NCI-H187 treated with DMSO at 0.1 percent for 48 hours (cell line): ENCODE data around the gene ADAMTSL3.

Experiments used
- DNase-seq: peaks from one replicate; lab custom pipeline; 2025; lab: John Stamatoyannopoulos, UW

ADAMTSL3 gene

DNA sequence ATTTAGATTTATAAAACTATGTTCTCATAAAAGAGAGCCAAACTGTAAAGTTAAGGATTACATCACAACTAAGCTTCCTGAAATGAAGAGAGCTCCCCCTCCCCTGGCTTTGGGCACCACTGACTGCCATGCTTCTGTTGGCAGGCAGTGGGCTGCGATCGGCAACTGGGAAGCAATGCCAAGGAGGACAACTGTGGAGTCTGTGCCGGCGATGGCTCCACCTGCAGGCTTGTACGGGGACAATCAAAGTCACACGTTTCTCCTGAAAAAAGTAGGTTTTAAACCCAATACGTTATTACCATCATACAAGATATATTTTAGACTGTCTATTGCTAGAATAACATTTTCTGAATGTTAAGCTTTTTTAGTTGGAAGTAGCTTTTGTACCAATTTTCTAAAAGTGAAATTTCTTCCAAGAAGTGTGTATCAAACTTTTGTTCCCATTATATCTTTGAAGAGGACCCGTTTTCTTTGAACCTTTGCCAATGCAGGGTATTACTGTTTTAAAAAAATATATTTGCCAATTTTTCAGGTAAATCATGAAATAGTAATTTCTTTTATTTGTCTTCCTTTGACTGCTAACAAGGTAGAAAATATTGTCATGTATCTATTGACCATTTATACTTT is 184.1 kb downstream of the ADAMTSL3 start:
- no peak for DNase-seq

DNA sequence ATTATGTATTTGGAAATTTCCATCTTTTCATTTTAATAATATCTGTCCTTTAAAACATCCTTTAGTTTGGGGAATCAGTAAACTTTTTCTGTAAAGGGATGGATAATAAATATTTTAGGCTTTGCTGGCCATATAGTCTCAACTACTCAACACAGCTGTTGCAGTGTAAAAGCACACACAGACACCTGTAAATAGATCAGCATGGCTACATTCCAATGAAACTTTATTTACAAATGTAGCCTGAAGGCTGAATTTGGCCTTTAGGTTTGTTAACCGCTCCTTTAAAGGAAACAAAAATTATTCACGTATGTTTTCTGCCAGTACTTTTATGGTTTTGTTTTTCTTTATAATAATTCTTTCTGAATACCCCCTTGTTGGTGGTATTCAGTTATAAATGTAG is 184.8 kb downstream of the ADAMTSL3 start:
- DNase-seq: no peak

DNA sequence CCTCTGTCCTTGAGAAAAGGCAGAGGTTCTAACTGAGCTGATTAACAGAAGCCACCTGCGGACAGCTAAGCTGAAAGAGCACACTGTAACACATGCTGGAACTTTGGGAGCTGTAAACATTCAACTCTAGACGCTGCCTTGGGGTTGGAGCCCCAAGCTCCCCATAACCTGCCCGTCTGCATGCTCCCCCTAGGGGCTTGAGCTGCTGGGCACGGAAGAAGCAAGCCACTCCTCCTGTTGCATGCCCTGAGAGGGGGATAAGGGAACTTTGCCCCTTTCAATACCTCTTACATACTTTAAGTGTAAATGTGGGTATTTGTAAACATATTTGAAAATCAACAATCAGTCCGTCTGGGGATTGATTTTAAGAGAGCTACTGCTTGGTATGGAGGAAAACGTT is 188.4 kb downstream of the ADAMTSL3 start:
- no peak for DNase-seq

DNA sequence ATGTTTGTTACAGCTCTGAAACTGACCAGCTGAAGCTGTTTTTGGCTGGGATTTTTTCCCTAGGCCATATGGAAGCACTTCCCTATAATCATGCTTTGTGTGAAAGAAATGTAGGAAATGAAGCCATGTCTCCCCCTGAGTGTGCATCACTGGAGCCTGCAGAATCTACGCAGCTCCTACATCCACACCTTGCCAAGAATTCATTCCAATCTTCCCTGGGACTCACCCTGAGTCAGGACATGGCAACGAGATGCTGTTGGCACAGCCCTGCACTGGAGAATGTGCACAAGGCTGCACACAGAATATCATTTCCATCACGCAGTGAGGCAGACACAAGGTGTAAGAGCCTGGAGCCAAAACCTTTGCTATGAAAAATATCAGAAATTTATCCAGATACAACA is 189.5 kb downstream of the ADAMTSL3 start:
- DNase-seq: no peak

DNA sequence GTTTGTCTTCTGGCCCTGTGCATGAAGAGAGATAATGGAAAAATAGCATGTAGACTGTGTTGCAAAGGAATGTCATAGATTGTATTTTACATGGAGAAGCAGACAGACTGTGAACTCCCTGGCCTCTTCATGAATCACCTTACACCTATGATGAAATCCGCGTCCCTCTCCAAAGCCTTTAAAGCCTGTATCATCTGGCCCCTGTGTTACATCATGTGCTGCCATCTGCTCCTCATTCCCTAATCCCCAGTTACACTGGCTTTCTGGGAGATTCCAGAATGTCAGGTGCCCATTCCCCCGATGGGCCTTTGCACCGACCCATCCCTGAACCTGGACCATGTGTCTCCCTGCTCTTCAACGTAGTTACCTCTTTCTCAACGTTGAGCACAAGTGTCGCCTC is 190.8 kb downstream of the ADAMTSL3 start:
- DNase-seq: no peak

DNA sequence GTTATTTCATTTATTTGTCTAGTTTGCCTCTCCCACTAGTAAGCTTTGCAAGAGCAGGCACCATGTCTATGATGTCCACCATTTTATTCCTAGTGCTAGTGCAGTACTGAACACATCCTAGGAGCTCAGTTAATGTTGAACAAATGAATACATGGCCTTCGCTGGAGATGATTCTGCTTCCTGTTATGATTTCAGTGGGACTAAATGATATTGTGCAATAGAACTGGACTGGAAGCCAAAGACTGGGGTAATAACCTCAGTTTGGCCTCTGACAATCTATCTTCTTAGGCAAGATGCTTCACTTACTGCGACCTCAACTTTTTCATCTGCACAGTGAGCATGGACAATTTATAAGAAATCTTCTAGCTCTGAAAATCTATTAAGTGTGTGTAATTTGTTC is 191.3 kb downstream of the ADAMTSL3 start:
- DNase-seq: no peak

DNA sequence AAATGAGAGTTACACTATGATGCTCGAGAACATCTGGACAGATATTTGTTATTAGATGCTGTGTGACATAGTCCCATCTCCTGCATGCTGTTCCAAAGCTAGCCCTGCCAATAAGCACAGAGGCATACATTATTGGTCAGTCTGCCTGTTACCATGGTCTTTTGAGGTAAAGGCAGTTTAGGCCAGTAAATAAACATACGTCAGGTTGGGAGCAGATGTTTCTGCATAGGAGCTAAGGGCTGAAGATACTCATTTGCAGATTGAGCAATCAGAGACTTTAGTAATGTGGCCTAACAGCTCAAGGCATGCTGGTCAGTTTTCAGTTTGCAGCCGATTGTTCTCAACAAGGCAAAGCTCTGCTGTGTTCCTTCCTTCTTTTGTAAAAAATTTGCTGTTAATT is 192.9 kb downstream of the ADAMTSL3 start:
- no peak for DNase-seq

DNA sequence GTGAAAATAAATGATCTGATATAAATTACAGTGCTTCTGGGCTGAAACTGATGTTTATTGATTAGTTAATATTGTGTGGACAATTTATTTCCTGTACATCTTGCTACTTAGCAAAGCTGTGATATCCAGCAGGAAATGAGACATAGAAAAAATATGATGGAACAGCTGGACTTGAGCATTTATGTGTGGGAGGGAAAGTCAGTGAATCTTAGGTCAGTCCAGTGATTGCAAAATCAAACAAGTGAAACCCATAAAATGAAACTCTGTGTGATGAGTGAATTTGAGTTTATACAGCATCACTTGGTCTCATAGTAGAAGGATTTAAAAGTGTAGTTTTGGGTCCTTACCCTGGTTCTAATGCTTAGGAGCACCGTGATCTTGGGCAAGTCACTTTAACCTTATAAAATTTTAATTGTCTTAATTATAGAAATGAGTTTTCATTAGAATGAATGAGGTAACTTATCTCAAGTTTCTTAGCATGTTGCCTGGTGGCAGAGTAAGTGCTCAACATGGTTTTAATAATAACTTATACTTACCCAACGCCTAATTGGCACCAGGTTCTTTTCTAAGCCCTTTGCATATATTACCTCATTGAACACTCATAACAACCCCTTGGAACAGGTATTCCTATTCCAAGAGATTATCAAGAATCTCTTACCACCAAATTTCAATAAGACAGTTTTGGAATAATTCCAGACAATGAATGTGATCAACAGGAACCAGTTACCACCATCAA is 194.6 kb downstream of the ADAMTSL3 start:
- no peak for DNase-seq

DNA sequence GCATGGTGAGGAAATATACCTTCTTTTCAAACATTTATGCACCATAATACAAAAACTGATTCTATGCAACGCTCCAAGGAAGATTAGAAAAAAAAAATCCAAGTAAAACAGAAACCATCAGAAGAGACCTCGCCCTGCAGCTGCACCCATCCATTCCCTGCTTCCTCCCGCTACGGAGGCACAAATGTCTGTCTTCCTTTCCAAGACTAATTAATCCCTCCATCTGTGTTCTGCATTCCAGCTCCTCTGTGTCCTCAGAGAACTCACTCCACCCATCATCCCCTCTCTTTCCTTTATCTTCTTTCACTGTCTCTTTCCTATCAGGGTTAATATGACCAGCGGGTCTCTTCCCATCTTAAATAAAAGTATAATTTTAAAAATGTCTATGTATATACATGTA is 196.1 kb downstream of the ADAMTSL3 start:
- DNase-seq: no peak

DNA sequence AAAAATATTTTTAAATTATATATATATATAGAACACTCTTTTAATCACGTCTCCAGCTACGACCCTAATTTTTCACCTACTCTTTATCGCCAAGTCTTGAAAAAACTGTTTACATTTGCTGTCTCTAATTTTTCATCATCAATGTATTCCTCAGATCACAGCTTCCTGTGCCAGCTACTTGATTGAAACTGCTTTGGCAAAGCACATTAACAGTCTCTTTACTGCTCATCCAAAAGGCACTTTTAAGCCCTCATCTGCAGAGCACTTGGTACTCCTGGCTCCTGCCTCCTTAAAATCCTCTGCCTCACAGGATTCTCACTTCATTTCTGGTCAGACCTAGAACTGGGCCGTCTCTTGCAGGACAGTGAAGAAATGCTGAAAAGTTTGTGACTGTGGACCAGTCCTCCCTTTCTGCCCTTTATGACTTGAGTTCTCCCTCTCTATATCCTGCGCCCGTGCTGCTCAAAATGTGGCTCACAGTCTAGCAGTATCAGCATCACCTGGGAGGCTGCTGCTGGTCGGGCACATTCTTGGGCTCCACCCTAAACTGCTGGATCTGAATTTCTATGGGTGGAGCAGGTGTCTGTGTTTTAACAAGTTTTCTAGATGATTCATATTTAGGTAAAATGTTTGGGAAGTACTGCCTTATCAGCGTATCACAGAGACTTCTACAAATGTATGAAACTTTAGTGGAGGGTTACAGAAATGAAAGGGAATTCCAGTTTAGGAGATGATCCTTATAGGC is 196.8 kb downstream of the ADAMTSL3 start:
- no peak for DNase-seq

DNA sequence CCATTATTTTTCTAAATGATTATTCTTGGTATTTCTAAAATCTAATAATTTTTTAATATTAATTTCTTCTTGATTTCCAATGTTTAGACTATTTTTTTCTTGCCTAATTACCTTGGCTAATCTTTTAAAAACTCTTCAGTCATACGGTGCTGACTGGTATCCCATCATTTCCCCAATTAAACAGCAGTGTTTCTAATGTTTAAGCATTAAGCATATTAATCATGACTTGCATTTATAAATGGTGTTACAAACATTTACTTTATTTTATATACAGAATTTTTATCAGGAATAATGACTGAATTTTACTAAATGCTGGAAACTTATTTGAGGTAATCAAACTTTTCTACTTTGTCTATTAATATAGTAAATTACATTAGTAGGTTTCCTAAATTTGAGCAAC is 199.3 kb downstream of the ADAMTSL3 start:
- no peak for DNase-seq

DNA sequence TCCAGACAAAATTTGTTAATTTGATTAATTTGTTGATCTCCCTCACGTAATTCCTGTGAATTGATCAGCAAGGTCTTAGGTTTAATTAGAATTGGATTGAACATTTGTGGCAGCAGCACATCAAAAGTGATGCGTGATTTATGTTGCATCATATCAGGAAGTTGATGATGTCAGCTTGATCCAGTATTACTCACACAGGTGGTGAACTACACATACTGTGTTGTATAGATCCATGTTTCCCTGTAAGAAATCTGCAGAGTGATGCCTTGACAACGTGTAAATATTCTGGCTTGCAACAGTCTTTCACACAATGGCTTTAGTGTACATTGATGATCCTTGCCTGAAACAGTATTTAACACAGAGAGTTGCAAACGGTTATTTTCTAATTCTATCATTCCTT is 200.4 kb downstream of the ADAMTSL3 start:
- DNase-seq: no peak

DNA sequence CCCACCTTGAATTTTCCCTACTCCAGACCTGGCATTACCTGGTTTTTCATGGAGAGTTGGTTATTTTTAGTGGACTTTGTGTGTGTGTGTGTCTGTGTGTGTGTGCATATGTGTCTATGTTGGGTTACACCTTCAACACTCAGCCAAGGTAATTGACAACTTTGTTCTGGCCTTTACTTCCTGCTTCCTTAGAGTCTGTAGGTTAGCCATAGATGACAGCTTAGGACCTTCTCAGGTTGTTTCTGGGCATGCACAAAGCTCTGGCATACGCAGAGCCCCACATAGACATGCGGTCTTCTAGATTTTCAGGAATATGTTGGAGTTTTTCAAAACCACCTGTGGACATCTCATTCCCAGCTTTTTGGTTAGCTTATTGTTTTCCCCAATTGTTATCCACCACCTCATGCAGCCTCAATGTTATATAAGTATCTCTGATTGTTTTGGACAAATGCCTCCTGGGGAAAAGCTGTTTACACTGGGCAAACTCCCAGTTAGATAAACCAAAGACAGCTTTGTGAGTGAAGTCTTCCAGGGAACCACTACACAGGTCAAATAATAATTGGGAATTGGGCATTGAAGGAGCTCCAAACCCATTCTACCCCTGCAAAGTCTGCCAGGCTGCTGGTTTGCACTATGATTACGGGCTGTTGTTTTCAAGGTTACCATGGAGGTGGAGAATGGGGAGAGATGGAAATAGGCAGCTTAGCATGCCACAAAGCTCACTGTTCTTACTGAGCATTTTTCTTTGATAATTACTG is 201.2 kb downstream of the ADAMTSL3 start:
- DNase-seq: no peak

DNA sequence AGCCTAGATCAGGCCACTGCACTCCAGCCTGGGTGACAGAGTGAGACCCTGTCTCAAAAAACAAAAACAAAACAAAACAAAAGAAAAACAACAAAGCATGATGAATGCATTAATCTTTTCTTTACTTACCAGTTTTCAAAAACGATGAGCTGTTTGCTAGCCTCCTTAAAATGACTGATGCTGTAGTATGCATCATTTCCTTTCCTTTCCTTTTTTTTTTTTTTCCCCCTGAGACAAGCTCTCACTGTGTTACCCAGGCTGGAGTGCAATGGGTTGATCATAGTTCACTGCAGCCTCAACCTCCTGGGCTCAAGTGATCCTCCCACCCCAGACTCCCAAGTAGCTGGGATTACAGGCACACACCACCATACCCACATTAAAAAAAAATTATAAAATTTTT is 202.0 kb downstream of the ADAMTSL3 start:
- no peak for DNase-seq

DNA sequence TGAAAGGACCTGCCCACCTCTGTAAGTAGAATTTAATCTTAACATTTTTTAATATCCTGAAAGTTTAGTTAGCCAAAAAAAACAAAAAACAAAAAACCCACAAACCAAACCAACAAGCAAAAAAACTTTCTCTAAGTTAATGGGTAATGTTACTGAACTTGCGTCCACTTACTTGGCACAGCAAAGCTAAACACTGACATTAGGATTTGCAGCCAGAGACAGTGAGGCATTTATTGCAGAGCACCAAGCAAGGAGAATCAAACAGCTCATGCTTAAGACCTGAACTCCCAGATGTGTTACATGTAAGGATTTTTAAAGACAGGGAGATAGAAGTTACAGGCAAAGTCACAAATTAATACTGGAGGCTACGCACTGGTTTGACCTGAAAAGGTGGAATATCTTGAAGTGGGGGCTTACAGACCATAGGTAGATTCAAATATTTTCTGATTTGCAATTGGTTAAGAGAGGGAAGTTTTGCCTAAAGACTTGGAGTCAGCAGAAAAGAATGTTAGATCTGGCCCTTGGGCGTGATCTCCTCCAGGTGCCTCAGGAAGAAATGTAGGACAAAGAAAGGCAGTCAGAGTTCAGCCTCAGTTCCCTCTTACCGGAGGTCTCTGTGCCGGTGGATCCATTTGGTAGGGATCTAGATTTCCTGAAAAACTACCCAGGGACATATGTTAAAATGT is 205.0 kb downstream of the ADAMTSL3 start:
- DNase-seq: no peak

DNA sequence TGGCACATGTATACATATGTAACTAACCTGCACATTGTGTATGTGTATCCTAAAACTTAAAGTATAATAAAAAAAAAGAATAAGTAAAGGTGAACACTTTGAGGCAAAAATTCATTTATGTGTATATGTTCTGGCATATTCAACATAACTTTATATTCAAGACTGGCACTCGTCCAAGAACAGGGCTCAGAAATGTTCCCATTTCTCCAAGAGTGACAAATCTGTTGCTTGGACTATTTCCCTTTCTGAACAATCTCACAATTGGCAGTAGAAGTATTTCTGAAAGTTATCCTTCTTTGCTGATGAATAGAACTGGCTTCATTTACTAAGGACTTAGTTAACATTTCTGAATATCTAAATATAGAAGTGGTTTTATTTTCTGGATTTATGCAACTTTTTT is 212.8 kb downstream of the ADAMTSL3 start:
- no peak for DNase-seq

DNA sequence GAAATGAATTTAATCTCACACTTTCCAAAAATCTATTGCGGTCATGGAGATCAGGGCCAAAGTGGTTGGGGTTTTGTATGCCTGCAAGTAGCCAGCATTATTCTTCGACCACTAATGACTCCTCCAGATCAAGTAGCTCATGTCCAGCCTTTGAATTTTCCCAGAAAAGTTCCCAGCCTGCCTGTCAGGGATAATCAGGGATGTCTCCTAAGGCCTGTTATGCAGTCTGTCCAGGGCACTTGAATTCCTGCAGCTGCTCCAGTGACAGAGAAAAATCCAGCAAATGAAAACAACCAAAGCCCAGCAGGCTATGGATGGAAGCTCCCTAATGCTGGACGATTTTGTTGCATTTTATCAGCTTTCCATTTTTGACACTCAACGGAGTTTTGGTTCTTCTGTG is 215.4 kb downstream of the ADAMTSL3 start:
- no peak for DNase-seq

DNA sequence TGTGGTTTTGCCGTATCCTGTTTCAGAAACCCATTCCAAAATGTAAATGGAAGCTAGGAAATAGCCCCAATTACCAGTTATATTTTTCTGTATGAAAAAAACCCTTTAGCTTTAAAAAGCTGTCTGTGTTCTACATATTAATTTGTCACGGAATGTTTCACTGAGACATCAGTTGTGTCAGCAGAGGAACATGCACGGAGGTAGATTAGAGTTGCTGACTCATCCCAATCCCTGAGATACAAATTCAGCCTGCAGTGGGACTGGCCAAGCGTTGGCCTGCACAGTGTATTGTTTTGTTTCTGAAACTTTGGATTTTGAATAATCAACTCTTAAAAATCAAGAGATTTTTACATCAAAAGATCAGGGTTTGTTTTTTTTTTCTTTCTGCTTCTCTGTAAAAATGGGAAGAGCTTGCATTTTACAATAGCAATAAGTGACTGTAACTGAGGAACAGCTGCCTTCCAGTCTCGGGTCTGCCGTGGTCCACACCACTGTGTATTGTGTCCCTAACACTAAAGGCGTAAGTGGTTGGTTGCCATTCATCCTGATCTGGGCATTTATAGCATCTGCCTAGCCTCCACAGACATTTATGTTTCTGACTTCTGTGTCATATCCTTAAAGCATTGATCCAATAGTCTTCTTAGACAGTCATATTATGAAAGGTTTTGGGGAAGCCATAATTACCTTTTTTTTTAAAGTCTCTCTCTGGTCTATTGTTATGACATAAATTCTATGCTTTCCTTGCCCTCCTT is 218.1 kb downstream of the ADAMTSL3 start:
- no peak for DNase-seq

DNA sequence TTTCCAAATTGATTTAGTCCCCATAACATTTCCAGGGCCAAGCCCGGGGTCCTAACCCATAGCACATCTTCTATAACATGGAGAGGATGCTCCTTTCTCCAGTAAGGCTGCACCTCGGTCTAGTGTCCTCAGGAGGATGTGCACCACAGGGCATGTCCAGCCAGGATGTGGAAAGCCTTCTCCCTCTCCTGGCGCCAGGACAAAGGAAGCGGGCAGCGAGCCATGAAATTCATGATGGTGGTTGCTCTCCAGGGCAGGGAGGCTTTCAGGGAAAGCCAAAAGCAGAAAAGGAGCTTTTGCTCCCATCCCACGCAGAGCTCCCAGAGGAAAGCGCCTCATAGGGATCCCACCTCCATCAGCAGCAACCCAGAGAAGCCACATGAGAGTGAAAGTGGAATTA is 220.0 kb downstream of the ADAMTSL3 start:
- no peak for DNase-seq

DNA sequence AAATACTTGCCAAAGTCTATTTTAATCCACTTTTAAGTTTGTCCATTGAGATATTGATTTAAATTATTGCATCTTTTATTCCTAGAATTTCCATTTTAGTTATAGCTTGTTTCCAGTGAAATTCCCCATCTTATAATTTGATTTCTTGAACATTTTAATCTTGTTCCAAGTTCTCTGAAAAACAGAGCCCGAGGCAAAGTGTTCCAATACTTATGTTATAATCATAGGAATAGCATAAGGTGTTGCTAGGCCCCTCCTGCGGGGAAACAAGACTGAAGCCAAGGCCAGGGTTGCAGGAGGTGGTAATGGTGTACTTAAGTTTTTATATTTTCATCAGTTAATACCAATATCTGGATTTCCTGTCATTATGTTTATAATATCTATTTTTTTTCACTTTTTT is 226.6 kb downstream of the ADAMTSL3 start:
- DNase-seq: no peak

DNA sequence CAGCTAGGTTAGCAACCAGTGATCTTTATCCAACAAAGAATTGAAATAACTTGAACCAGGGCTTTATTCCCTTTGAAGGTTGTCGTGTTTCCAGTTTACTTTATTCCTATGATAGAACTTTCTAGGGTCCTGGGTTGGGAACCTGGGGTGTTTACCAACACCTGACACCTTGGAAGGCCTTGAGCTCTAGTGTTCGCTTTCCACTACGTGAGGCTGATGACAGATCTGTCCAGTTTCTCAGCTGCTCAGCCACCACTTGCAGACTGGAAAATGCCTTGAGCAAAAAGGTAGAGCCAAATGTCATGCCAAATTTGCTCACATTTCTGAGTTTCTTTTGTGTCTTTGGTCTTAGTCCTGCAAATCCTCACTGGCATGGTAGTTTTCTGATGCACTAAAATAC is 227.2 kb downstream of the ADAMTSL3 start:
- DNase-seq: no peak
